PFSK-1 (cell line): ENCODE data around the gene NOLC1.

Experiments used
- FOXP2 ChIP-seq: optimal IDR thresholded peaks from 2 replicates; pipeline ENCODE3; 2011; ENCODE audit warnings: borderline replicate concordance, control low read depth, inconsistent platforms; ENCODE audit not compliant: insufficient read depth; ENCODE audit errors: extremely low read length, extremely low read depth
- POLR2AphosphoS5 ChIP-seq: IDR thresholded peaks from 2 replicates; pipeline ENCODE4 v1.6.1; 2012; ENCODE audit warnings: low read depth, mild to moderate bottlenecking, control low read depth, low read length, moderate library complexity
- REST ChIP-seq, 2 experiments: IDR thresholded peaks; 2 replicates each; pipeline versions ENCODE4 v1.6.1 to v1.8.0; 2011 to 2012; ENCODE audit warnings: low read depth in 2 of 2, low read length in 2 of 2, control low read depth in 1 of 2, inconsistent platforms in 1 of 2, mild to moderate bottlenecking in 1 of 2, moderate library complexity in 1 of 2; ENCODE audit not compliant: insufficient read depth in 1 of 2
- SIN3A ChIP-seq: IDR thresholded peaks from 2 replicates; pipeline ENCODE4 v1.6.1; 2012; ENCODE audit warnings: mild to moderate bottlenecking, low read length, moderate library complexity, borderline replicate concordance; ENCODE audit not compliant: insufficient read depth
- TAF1 ChIP-seq: IDR thresholded peaks from 2 replicates; pipeline ENCODE4 v1.6.1; 2012; ENCODE audit warnings: low read length, control low read depth, borderline replicate concordance; ENCODE audit not compliant: insufficient read depth

NOLC1 gene

GRCh38 chr10:102131286-102132170 is 20.7 kb upstream of the NOLC1 start:
- no peak for TF ChIP-seq FOXP2

- TF ChIP-seq POLR2AphosphoS5 (no peak), REST (IDR thresholded peaks at IDR 0.05; ENCODE audit: insufficient read depth in 1 of 2, low read depth in 2 of 2, low read length in 2 of 2) (no peak), TAF1 (no peak), FOXP2 (no peak), SIN3A (no peak)
Measured at GRCh38 chr10:102132193-102132562, 20.0 kb upstream of the NOLC1 start.

GRCh38 chr10:102132563-102133372 is 19.4 kb upstream of the NOLC1 start, which contains the start of gene PPRC1:
Gene PPRC1 (plus strand): TSS chr10:102133040. CDS start chr10:102133069, 29 bp downstream.
- TF ChIP-seq POLR2AphosphoS5 (peak; percentile 91), FOXP2 (no peak), SIN3A (0 out of 2 replicates have a peak, but pooled peaks have one; percentile 60), TAF1 (peak; percentile 65; the same call in 1 of the 2 replicates), REST (IDR thresholded peaks at IDR 0.05; ENCODE audit: insufficient read depth in 1 of 2, low read depth in 2 of 2, low read length in 2 of 2) (no peak)

GRCh38 chr10:102133373-102134195 is 18.6 kb upstream of the NOLC1 start:
- TF ChIP-seq SIN3A (peak; percentile 82; the same call in 1 of the 2 replicates), TAF1 (peak; percentile 26; the same call in 1 of the 2 replicates), FOXP2 (no peak)

GRCh38 chr10:102134416-102134815 is 17.8 kb upstream of the NOLC1 start:
- TF ChIP-seq FOXP2 = no peak
- no peak for TF ChIP-seq TAF1
- TF ChIP-seq POLR2AphosphoS5 = no peak
- TF ChIP-seq SIN3A = no peak

GRCh38 chr10:102135956-102136526 is 16.1 kb upstream of the NOLC1 start:
- TF ChIP-seq REST (IDR thresholded peaks at IDR 0.05; ENCODE audit: insufficient read depth in 1 of 2, low read depth in 2 of 2, low read length in 2 of 2) (no peak), TAF1 (no peak), FOXP2 (no peak), SIN3A (no peak), POLR2AphosphoS5 (no peak)
